ENCODE measurements around the gene TMEM144.

DNA sequence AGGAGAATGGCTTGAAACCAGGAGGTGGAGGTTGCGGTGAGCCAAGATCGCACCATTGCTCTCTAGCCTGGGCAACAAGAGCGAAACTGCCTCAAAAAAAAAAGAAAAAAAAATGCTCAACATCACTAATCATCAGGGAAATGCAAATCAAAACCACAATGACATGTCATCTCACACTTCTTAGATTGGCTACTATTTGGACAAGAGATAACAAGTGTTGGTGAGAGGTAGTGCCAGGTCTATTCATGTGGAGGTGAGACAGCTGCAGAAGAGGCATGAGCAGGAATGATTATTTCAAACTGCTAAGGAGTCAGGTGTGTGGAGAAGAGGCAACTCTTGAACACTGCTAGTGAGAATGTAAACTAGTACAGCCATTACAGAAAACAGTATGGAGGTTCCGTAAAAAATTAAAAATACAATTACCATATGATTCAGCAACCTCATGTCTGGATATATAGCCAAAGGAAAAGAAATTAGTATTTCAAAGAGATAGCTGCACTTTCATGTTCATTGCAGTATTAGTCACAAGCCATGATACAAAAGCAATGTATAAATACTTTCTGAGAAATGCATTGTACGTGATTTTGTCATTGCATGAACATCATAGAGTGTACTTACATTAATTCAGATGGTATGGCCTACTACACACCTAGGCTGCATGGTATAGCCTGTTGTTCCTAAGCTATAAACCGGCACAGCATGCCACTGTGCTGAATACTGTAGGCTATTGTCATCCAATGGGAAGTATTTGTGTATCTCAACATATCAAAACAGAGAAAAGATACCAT, 75.3 kb downstream of the TMEM144 start:
- TF ChIP-seq, protein P1, sequence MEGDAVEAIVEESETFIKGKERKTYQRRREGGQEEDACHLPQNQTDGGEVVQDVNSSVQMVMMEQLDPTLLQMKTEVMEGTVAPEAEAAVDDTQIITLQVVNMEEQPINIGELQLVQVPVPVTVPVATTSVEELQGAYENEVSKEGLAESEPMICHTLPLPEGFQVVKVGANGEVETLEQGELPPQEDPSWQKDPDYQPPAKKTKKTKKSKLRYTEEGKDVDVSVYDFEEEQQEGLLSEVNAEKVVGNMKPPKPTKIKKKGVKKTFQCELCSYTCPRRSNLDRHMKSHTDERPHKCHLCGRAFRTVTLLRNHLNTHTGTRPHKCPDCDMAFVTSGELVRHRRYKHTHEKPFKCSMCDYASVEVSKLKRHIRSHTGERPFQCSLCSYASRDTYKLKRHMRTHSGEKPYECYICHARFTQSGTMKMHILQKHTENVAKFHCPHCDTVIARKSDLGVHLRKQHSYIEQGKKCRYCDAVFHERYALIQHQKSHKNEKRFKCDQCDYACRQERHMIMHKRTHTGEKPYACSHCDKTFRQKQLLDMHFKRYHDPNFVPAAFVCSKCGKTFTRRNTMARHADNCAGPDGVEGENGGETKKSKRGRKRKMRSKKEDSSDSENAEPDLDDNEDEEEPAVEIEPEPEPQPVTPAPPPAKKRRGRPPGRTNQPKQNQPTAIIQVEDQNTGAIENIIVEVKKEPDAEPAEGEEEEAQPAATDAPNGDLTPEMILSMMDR (IDR thresholded peaks at IDR 0.05), result no peak
- no peak for TF ChIP-seq POLR2A (IDR thresholded peaks at IDR 0.05)

All from heart left ventricle (tissue), 13 donors.